OCI-LY1 (cell line): Measurements from ENCODE around the gene CUBN.
A peak's percentile ranks its signal among the peaks of the same experiment; 100 is the strongest.
"Not testable (repeated sequence)": the region's sequence is repeated elsewhere in the genome, so short reads cannot be mapped to it uniquely, and the experiment has no call there.

ENCODE experiments used
- H2AFZ ChIP-seq: fragments of 200-600 bp; sonication (generic), shearing (Covaris generic); 2 replicates; pipeline ENCODE4 v1.6.0; 2014; ENCODE audit warnings: antibody characterized with exemption, mild to moderate bottlenecking, low read length
- H3F3A ChIP-seq: fragments of 200-600 bp; sonication (generic), shearing (Covaris generic); 2 replicates; pipeline ENCODE4 v1.6.0; 2014; ENCODE audit warnings: mild to moderate bottlenecking, antibody characterized with exemption, low read length, moderate library complexity; ENCODE audit not compliant: insufficient read depth
- H3K27ac ChIP-seq: fragments of 200-600 bp; sonication (generic); 2 replicates; pipeline ENCODE4 v1.5.1; 2014; ENCODE audit warnings: low read length, mixed run types, mild to moderate bottlenecking, low read depth; ENCODE audit not compliant: poor library complexity, severe bottlenecking
- H3K27me3 ChIP-seq: fragments of 200-600 bp; sonication (generic); 2 replicates; pipeline ENCODE4 v1.6.0; 2014; ENCODE audit warnings: antibody characterized with exemption, mild to moderate bottlenecking, low read length, moderate library complexity; ENCODE audit not compliant: insufficient read depth
- H3K36me3 ChIP-seq: fragments of 200-600 bp; sonication (generic); 2 replicates; pipeline ENCODE4 v1.6.1; 2014; ENCODE audit warnings: mild to moderate bottlenecking, antibody characterized with exemption, low read length, moderate library complexity, mixed read lengths; ENCODE audit not compliant: insufficient read depth
- H3K4me1 ChIP-seq: fragments of 200-600 bp; sonication (generic); 2 replicates; pipeline ENCODE4 v1.5.1; 2014; ENCODE audit warnings: mild to moderate bottlenecking, low read length, moderate library complexity; ENCODE audit not compliant: insufficient read depth, severe bottlenecking
- H3K4me2 ChIP-seq: fragments of 200-600 bp; sonication (generic), shearing (Covaris generic); 2 replicates; pipeline ENCODE4 v1.6.1; 2014; ENCODE audit warnings: low read length
- H3K4me3 ChIP-seq: fragments of 200-600 bp; sonication (generic); 2 replicates; pipeline ENCODE4 v1.5.1; 2014; ENCODE audit warnings: low read length, low read depth, mild to moderate bottlenecking, mixed read lengths; ENCODE audit not compliant: poor library complexity, severe bottlenecking
- H3K79me2 ChIP-seq: fragments of 200-600 bp; shearing (Covaris generic); 2 replicates; pipeline ENCODE4 v1.6.1; 2016; ENCODE audit warnings: mixed run types, low read length, mixed read lengths; ENCODE audit not compliant: insufficient read depth
- H3K9ac ChIP-seq: fragments of 200-600 bp; sonication (generic), shearing (Covaris generic); 2 replicates; pipeline ENCODE4 v1.6.1; 2014; ENCODE audit warnings: mild to moderate bottlenecking, low read length, mixed read lengths
- H3K9me2 ChIP-seq: fragments of 200-600 bp; sonication (generic), shearing (Covaris generic); 2 replicates; pipeline ENCODE4 v1.6.1; 2014; ENCODE audit warnings: low read depth, mild to moderate bottlenecking, low read length, mixed read lengths
- H3K9me3 ChIP-seq: fragments of 200-600 bp; shearing (Covaris generic); 2 replicates; pipeline ENCODE4 v1.6.1; 2014; ENCODE audit warnings: low read length, mixed read lengths
- H4K20me1 ChIP-seq: fragments of 200-600 bp; sonication (generic), shearing (Covaris generic); 2 replicates; pipeline ENCODE4 v1.6.0; 2016; ENCODE audit warnings: mild to moderate bottlenecking, low read length; ENCODE audit not compliant: insufficient read depth
- CTCF ChIP-seq: fragments of 200-600 bp; sonication (generic), shearing (Covaris generic); IDR thresholded peaks from 2 replicates; pipeline ENCODE4 v1.5.1; 2017; ENCODE audit warnings: mild to moderate bottlenecking, antibody characterized with exemption, low read length, moderate library complexity, mixed read lengths
- EZH2 ChIP-seq: fragments of 200-600 bp; sonication (generic), shearing (Covaris generic); IDR thresholded peaks from 2 replicates; pipeline ENCODE4 v1.8.0; 2017; ENCODE audit warnings: borderline replicate concordance, mixed run types, mild to moderate bottlenecking, antibody characterized with exemption, low read length, moderate library complexity, mixed read lengths

Gene CUBN

DNA sequence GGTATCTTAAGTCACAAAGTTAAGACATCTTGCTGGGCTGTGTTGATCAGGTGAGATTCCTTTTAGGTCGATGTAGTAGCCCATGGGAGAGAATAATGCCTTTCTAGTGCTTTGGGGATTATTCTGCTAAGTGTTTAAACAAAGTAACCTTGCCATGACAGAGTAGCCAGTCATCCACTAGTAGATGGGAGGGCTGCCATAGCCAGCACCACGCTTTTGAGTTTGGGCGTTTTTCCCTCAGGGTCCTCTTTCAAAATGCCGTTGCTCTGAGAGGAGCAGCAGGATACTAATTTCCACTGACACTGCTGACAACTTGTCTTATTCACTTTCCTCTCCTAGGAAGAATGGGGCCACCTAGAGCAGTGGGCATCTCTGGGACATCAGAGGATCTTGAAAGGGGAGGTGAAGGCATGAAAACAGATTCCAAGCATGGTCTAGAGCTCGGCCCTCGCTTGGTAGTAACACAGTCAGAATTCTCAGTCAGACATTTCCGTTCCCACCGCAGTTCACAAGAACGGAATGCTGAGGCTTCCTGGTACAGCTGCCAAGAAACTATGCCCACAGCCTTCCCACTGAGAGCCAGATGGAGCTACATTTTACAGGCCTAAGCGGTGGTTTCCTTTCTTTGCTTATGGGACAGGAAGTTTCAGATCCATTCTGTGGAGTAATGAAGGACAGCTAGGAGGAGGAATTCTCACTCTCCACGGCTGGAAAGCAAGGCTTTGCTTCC is 297.1 kb downstream of the CUBN start:
- no peaks in the 10 kb centered on the region for H3K9me3 ChIP-seq
- no peaks in the 10 kb centered on the region for H3K36me3 ChIP-seq
- no peaks in the 10 kb centered on the region for H3K27me3 ChIP-seq
- peaks cover 13% of the 10 kb centered on the region for H3K4me1 ChIP-seq
- TF ChIP-seq CTCF (no peak), EZH2 (no peak)
- no peaks in the 10 kb centered on the region for H3K79me2 ChIP-seq
- H3K9ac ChIP-seq, result no peak overlapping the region
- no peak overlapping the region for H3K4me2 ChIP-seq
- no peaks in the 10 kb centered on the region for H3F3A ChIP-seq
- no peak overlapping the region for H2AFZ ChIP-seq
- H3K4me3 ChIP-seq, result no peak overlapping the region
- no peaks in the 10 kb centered on the region for H3K9me2 ChIP-seq
- H4K20me1 ChIP-seq, result no peaks in the 10 kb centered on the region
- H3K27ac ChIP-seq, result no peak overlapping the region

GRCh38 chr10:16828701-16829175 is 300.9 kb downstream of the CUBN start:
- Histone ChIP-seq H3K4me1 (peaks cover 8% of the 10 kb centered on the region), H3K27ac (no peak overlapping the region), H3K79me2 (no peaks in the 10 kb centered on the region), H3K9me3 (no peaks in the 10 kb centered on the region), H3K36me3 (no peaks in the 10 kb centered on the region), H3K4me3 (no peak overlapping the region), H3K9me2 (no peaks in the 10 kb centered on the region), H3K9ac (no peak overlapping the region), H2AFZ (no peak overlapping the region), H4K20me1 (no peaks in the 10 kb centered on the region), H3F3A (no peaks in the 10 kb centered on the region), H3K4me2 (no peak overlapping the region), H3K27me3 (no peaks in the 10 kb centered on the region)
- TF ChIP-seq EZH2 (no peak), CTCF (no peak)

GRCh38 chr10:16828114-16828568 is 301.5 kb downstream of the CUBN start:
- H3K4me3 ChIP-seq, result no peak overlapping the region
- no peaks in the 10 kb centered on the region for H3K79me2 ChIP-seq
- H3K27ac ChIP-seq, result no peak overlapping the region
- no peaks in the 10 kb centered on the region for H3K36me3 ChIP-seq
- H3K9ac ChIP-seq, result no peak overlapping the region
- H3K9me2 ChIP-seq, result no peaks in the 10 kb centered on the region
- H2AFZ ChIP-seq, result no peak overlapping the region
- H3K27me3 ChIP-seq, result no peaks in the 10 kb centered on the region
- H4K20me1 ChIP-seq, result no peaks in the 10 kb centered on the region
- H3K4me2 ChIP-seq, result no peak overlapping the region
- no peaks in the 10 kb centered on the region for H3F3A ChIP-seq
- H3K4me1 ChIP-seq, result peaks cover 8% of the 10 kb centered on the region
- TF ChIP-seq EZH2, result no peak
- peak; percentile 48 for TF ChIP-seq CTCF
- H3K9me3 ChIP-seq, result no peaks in the 10 kb centered on the region

DNA sequence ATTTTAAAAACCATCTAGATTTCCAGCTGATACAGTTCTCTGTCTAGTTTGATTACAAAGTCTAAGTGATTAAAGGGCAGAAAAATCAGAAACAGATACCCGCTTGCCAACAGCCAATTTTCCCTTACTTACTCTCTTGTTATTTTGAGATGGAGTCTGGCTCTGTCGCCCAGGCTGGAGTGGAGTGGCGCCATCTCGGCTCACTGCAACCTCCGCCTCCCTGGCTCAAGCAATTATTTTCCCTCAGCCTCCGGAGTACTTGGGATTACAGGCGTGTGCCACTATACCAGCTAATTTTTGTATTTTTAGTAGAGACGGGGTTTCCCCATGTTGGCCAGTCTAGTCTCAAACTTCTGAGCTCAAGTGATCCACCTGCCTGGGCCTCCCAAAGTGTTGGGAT is 302.1 kb downstream of the CUBN start:
- not testable (repeated sequence) for H3K27me3 ChIP-seq, H3K36me3 ChIP-seq, H2AFZ ChIP-seq, H3K27ac ChIP-seq, H3K4me1 ChIP-seq, H3K9me2 ChIP-seq, H3F3A ChIP-seq, H3K9me3 ChIP-seq, H3K79me2 ChIP-seq, H3K9ac ChIP-seq, H3K4me2 ChIP-seq, H3K4me3 ChIP-seq, H4K20me1 ChIP-seq
